CD1c-positive myeloid dendritic cell (primary cell): ENCODE results near the gene TMEM243.
"Not testable (repeated sequence)": the region's sequence is repeated elsewhere in the genome, so short reads cannot be mapped to it uniquely, and the experiment has no call there.

Experiments
- DNase-seq: peaks from one replicate; pipeline ENCODE4 v3.0.0-alpha.2; 2016; ENCODE audit errors: extremely low spot score

TMEM243 gene, protein sequence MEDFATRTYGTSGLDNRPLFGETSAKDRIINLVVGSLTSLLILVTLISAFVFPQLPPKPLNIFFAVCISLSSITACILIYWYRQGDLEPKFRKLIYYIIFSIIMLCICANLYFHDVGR

GRCh38 chr7:87219545-87220025 lies at the start of gene TMEM243:
TMEM243 (minus strand) TSS chr7:87219732; CDS start chr7:87219503, 229 bp downstream.
- peak; percentile 97 for DNase-seq

GRCh38 chr7:87267239-87267900 lies 47.8 kb upstream of the TMEM243 start:
- no peak for DNase-seq

- no peak for DNase-seq
These were observed 44.0 kb upstream of the TMEM243 start for GRCh38 chr7:87263537-87263936.

GRCh38 chr7:87253589-87254087 lies 34.1 kb upstream of the TMEM243 start:
- no peak for DNase-seq

- DNase-seq, result not testable (repeated sequence)
These were observed 26.1 kb upstream of the TMEM243 start for GRCh38 chr7:87245671-87246070.

- DNase-seq, result not testable (repeated sequence)
These were observed 19.0 kb upstream of the TMEM243 start for GRCh38 chr7:87238464-87239051.

GRCh38 chr7:87234949-87235348 lies 15.4 kb upstream of the TMEM243 start:
- no peak for DNase-seq

- no peak for DNase-seq
These were observed 12.2 kb upstream of the TMEM243 start for GRCh38 chr7:87231711-87232110.

DNA sequence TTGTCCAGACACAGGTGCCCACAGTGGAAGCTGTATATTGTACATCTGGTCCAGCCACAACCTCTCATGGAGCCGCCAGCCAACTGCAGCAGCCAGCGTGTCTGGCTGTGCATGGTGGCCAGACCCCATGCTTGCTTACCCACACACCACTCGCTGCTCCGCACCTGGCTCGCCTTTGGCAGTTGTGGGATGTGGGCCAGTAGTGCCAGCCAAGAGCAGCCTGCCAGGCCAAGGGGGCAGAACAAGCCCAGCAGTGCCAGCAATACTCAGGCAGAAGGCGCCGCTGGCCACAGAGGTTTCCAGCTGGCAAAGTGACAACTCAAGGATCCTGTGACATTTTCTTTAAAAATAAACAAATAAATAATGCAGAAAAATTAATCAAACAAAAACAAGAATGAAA lies 11.7 kb upstream of the TMEM243 start:
- no peak for DNase-seq

DNA sequence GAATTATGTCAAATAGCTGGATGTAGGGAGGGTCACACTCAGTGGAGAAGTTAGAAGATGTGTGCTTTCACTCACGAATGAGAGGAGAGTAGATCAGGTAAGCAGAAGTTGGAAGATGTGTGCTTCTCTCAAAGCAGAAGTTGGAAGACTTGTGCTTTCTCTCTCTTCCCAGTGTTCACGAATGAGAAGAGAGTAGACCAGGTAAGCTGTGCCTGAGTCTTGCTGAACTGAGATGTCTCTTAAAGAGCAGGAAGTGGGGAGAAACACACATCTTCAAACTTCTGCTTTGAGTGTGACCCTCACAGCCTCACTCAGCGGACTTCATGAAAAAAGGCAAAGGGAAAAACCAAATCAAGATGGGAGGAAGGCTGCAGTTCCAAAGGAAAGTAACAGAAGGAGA lies 7.0 kb upstream of the TMEM243 start:
- no peak for DNase-seq

GRCh38 chr7:87225696-87226095 lies 6.2 kb upstream of the TMEM243 start:
- no peak for DNase-seq

DNA sequence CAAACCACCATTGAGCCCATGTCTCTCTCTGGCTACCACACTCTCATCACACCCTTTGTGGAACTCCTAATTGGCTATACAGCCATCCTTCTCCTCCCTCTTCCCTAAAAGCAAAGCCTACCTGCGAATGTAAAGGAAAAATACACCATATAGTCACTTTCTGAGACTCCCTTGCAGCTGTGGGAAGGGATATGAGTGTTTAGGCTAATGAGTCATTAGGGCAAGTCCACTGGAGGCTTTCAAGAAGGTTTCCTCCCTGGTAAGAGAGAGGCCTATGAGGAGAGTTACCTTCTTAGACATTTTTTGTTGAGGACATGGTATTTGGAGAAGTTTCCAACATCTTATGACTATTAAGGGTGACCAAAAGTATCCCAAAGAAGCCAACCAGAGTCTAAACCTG lies 4.1 kb upstream of the TMEM243 start:
- DNase-seq, result no peak

- no peak for DNase-seq
These were observed 1.2 kb upstream of the TMEM243 start for GRCh38 chr7:87220734-87221215.

DNA sequence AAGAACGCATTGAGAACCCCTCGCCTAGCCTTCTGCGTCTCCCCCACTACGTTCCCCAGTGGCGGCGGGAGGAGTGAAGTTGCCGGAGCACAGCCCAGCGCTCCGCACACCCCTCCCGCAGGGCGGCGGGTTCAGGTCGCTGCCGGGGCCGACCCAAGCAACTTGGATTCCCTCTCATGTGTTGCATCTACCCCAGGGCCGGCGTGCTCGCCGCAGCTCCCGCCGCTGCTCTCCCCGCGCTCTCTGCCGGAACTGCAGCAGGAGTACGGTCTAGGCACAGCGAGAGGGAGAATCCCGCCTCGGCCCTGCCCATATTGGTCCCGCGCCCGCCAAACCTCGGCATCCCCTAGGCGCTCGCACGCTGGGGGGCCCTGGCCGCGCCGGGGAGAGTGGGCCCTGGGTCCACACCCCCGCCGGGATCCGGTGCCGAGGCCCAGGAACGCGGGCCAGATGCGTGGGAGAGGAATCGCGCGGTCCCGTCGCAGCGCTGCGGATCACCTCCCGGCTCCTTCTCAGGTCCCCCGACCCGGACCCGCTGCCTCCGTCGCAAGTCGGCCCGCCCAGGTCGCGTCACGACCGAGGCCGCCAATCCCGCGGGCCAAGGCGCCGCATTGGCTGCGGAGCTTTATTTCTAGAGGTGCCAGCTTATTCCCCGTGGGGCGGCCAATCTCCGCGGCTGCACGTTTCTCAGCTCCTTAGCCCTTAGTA lies 648 bp upstream of the TMEM243 start:
- peak; percentile 91 for DNase-seq

GRCh38 chr7:87218796-87219544 lies 562 bp downstream of the TMEM243 start:
- peak; percentile 91 for DNase-seq

DNA sequence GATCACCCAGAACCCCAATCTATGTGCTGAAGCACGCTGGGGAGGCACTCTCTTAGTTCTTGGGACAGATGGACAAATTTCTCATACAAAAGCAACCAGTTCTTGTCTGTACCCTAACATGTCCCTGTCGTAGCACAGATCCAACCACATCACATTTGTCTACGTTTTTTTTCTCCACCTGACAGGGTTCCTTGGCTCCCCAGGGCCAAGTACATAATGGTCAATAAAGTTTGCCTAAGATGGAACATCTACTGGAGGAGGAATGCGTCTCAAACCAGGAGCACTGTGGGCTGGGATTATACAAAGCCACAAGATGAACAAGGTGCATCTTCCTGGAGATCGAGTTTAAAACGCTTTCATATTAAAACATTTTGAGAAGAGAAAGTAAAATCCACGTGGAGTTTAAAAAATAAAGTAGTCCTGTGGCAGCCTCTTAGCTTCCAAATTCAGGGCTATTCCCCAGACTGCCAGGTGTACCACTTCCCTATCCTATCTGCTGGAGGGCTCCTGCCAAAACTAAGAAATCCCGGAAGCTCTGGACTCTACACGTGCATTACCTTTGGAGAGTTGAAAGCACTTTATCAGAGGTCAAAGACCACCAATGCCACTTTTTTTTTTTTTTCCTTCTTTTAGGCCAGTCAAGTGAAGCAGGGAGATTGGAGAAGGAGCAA lies 1.4 kb downstream of the TMEM243 start:
- no peak for DNase-seq

DNA sequence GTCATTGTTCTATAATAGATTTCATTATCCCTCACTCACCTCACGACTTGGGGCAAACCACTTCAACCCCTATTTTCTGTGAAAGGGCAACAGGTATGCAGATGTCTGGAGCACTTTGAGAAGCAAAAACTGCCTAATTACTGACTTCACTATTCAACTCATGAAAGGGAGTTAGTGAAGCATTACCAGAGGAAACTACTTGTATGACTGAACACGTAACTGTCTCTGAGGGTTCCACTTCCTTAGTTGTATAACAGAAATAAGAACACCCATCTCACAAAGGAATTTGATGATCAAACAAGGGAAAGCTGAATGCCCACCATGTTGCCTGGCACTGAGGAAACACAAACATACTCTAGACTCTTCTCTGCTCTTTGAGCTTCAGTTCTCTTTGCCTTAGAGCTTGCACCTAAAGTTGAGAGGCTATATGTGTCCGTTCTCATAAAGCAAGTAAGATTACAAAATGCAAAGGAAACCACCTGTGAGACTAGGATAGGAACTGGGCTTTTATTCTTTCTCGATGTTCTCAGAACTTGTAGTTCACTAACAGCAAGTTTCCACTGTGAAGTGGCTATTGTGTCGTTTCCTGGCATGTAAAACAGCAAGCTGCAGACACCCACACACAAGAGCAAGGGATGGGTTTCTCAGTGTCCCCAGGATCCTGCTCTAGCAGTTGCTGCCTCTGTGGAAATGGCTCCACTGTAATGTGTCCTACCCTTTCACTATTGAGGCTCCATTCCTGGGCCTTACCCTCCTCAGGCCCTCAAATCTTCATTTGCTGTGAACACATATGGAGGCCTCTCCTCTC lies 2.6 kb downstream of the TMEM243 start:
- DNase-seq, result peak; percentile 60

DNA sequence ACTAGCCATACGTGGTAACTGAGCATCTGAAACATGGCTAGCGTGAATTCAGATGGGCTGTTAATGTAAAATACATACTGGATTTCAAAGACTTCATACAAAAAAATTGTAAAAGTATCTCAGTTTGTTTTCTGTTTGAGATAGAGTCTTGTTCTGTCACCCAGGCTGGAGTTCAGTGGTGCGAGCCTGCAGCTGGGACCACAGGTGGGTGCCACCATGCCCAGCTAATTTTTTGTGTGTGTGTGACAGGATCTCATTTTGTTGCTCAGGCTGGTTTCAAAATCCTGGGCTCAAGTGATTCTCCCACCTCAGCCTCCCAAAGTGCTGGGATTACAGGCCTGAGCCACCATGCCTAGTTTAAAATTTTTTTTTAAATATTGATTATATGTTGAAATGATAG lies 4.5 kb downstream of the TMEM243 start:
- no peak for DNase-seq

- peak; percentile 55 for DNase-seq
These were observed 5.7 kb downstream of the TMEM243 start for GRCh38 chr7:87213811-87214210.

GRCh38 chr7:87213252-87213651 lies 6.3 kb downstream of the TMEM243 start:
- no peak for DNase-seq
